K562 (cell line): Measurements from ENCODE around the gene ERAL1. TPM values are rescaled to one million over a fixed set of nuclear protein-coding genes. Genes with fewer than 3 reads are reported as not detected.

ENCODE experiments used
- ARID1B ChIP-seq: fragments of 450-650 bp; IDR thresholded peaks from 2 replicates; pipeline ENCODE4 v1.6.1; 2016; ENCODE audit warnings: antibody characterized with exemption, mild to moderate bottlenecking, inconsistent platforms
- ARID2 ChIP-seq: fragments of 450-650 bp; IDR thresholded peaks from 2 replicates; pipeline ENCODE4 v1.6.1; 2017; ENCODE audit warnings: antibody characterized with exemption, mild to moderate bottlenecking
- BDP1 ChIP-seq: IDR thresholded peaks from 3 replicates; pipeline ENCODE4 v1.6.1; 2011; ENCODE audit not compliant: insufficient read length, insufficient read depth
- EP300 ChIP-seq: IDR thresholded peaks from 2 replicates; pipeline ENCODE4 v1.6.1; 2012; ENCODE audit warnings: low read length, improper control_type of control experiment
- PTBP1 ChIP-seq: fragments of 200-400 bp; formaldehyde crosslinking; IDR thresholded peaks from 2 replicates; pipeline ENCODE4 v1.6.1; 2017; ENCODE audit warnings: low read depth, low read length
- SNAPC5 ChIP-seq: fragments of 250-450 bp; sonication (Bioruptor Pico); IDR thresholded peaks from 2 replicates; pipeline ENCODE4 v1.8.0; 2021; ENCODE audit warnings: moderate library complexity, mild to moderate bottlenecking, inconsistent platforms
- THAP12 ChIP-seq: fragments of 250-450 bp; sonication (Bioruptor Pico); IDR thresholded peaks from 2 replicates; pipeline ENCODE4 v1.9.0; 2021; ENCODE audit warnings: mild to moderate bottlenecking, inconsistent platforms
- XRCC4 ChIP-seq: IDR thresholded peaks from one replicate; pipeline ENCODE4 v1.6.1; 2011; ENCODE audit not compliant: insufficient read depth, insufficient read length; ENCODE audit errors: extremely low read depth
- ZNF274 ChIP-seq: IDR thresholded peaks from 2 replicates; pipeline ENCODE4 v1.6.1; 2011; ENCODE audit warnings: low read depth, mild to moderate bottlenecking, low read length, moderate library complexity, borderline replicate concordance
- ZNF277 ChIP-seq: fragments of 250-450 bp; sonication (Bioruptor Pico); IDR thresholded peaks from 2 replicates; pipeline ENCODE4 v1.8.0; 2022; ENCODE audit warnings: inconsistent platforms, mild to moderate bottlenecking, moderate library complexity, borderline replicate concordance
- ZNF407 ChIP-seq: fragments of 450-650 bp; IDR thresholded peaks from 2 replicates; pipeline ENCODE4 v1.6.1; 2016; ENCODE audit warnings: low read depth
- ZNF764 ChIP-seq: fragments of 250-450 bp; sonication (Bioruptor Pico); IDR thresholded peaks from 2 replicates; pipeline ENCODE4 v1.4.0; 2020; ENCODE audit warnings: low read depth, mild to moderate bottlenecking, moderate library complexity
- polyA plus RNA-seq, 8 experiments: library from polyadenylated mRNA; depleted of rRNA in 4 of 8; stranded (reverse) in 5 of 8; unstranded in 3 of 8; fragments of >200 nt; fragmentation: Nextera tagmentation in 2 of 8; fragmentation: Illumina TruSeq in 1 of 8; extraction: Ambion mirVana in 2 of 8; extraction: Trizol in 1 of 8; gene quantifications; 2 replicates each; pipeline versions ENCODE4 v1.2.1 to v1.2.3, GENCODE V29; 2011 to 2014; ENCODE audit warnings: inconsistent platforms in 1 of 8, missing spikeins in 1 of 8
- total RNA-seq, 7 experiments: library from RNA; depleted of rRNA in 6 of 7; stranded (reverse); fragments of >200 nt in 6 of 7; fragmentation: Illumina TruSeq in 2 of 7; extraction: Trizol in 2 of 7; gene quantifications; 2 replicates each; pipeline versions ENCODE4 v1.2.1 to v1.2.3, GENCODE V29; 2011 to 2021; ENCODE audit warnings: low replicate concordance in 1 of 7
- TF ChIP-seq, protein P1 (sequence below), 2 experiments: fragments of 200-800 bp in 1 of 2; sonication (Bioruptor generic) in 1 of 2; sonication (generic) in 1 of 2; formaldehyde crosslinking in 1 of 2; IDR thresholded peaks in 1 of 2; conservative IDR thresholded peaks in 1 of 2; 2 replicates each; pipeline versions ENCODE4 v1.5.0 to v1.6.1; 2016 to 2020; ENCODE audit warnings: missing compliant biosample characterization in 1 of 2, missing genetic modification characterization in 1 of 2, missing genetic modification reagents in 1 of 2

ERAL1 gene
- total and polyA plus RNA-seq, 9 of the 15 experiments (the other 6 are each of a cell fraction or from before 2014, with no cell fraction given) = 37.5 to 351 (median 106) TPM

DNA sequence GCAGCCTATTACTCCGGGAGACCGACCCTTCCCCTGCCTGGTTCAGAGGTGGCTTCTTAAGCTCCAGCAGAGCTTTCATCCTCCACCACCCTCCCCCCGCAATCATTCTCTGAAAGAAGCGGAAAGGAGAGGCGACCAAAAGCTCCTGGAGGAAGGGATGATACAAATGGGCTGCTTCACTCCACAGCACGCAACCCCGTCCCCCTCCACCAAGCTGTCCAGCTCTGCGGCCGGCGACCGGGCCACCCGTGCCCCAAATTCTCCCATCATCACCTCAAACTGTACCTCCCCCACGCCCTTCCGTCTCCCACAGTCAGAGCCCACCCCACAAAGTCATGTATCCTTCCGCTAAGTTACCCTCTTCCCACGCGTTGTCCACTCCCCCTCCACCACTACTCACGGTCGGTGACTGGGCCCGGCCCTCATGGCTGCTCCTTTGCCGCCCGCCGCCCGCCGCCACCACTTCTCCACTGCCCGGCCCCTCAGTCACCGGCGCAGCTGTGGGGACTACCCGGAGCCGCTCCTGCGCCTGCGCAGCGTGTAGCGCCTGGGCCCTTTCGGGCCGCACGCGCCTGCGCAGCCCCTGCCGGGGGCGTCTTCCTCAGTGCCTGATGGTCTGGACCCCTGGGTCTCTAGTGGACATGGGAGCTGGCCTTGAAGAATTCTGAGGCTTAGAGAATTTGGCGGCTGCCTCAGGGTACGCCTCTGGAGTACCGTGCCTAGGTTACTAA, 12.4 kb upstream of the ERAL1 start, which contains the start of gene FAM222B (continued):
- no peak for TF ChIP-seq ZNF274
- no peak for TF ChIP-seq XRCC4
- TF ChIP-seq ZNF277 (CRISPR knock-in tag) = no peak
- TF ChIP-seq PTBP1 = no peak
- TF ChIP-seq EP300 = no peak
- no peak for TF ChIP-seq BDP1
- TF ChIP-seq ARID2 = peak; percentile 62; the same call in 1 of the 2 replicates
- peak; percentile 70 for TF ChIP-seq ARID1B
- TF ChIP-seq, protein P1, sequence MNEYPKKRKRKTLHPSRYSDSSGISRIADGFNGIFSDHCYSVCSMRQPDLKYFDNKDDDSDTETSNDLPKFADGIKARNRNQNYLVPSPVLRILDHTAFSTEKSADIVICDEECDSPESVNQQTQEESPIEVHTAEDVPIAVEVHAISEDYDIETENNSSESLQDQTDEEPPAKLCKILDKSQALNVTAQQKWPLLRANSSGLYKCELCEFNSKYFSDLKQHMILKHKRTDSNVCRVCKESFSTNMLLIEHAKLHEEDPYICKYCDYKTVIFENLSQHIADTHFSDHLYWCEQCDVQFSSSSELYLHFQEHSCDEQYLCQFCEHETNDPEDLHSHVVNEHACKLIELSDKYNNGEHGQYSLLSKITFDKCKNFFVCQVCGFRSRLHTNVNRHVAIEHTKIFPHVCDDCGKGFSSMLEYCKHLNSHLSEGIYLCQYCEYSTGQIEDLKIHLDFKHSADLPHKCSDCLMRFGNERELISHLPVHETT (CRISPR knock-in tag; conservative IDR thresholded peaks at IDR 0.05 in 1 of 2, IDR thresholded peaks at IDR 0.05 in 1 of 2) = no peak; a peak in 1 of 4 replicates
- TF ChIP-seq ZNF407 = 0 out of 2 replicates have a peak, but pooled peaks have one; percentile 24
- TF ChIP-seq THAP12 (CRISPR knock-in tag) = peak; percentile 89; the same call in 1 of the 2 replicates
- no peak for TF ChIP-seq ZNF764 (CRISPR knock-in tag)
- no peak for TF ChIP-seq SNAPC5 (CRISPR knock-in tag)
